NCI-H146 (cell line): ENCODE data around the gene OSBPL9.
A peak's percentile ranks its signal among the peaks of the same experiment; 100 is the strongest.

Source experiments
- DNase-seq: peaks from one replicate; lab custom pipeline; 2025; lab: John Stamatoyannopoulos, UW

Gene OSBPL9

GRCh38 chr1:51741121-51741681 is 124.3 kb downstream of the OSBPL9 start:
- no peak for DNase-seq

- no peak for DNase-seq
Observed at GRCh38 chr1:51744506-51745303, 127.8 kb downstream of the OSBPL9 start.

DNA sequence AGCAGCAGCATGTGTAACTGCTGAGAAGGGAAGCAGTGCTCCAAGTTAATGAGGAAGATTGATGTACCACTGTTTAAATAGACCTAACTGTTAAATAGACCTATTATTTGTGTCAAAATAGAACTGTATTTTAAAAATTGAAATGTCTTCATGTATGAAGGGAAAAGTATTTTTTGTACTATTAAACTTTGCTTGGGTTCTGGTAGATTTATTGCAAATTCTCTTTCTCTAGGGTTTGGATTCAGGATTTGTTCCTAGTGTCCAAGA is 128.3 kb downstream of the OSBPL9 start:
- DNase-seq: no peak

DNA sequence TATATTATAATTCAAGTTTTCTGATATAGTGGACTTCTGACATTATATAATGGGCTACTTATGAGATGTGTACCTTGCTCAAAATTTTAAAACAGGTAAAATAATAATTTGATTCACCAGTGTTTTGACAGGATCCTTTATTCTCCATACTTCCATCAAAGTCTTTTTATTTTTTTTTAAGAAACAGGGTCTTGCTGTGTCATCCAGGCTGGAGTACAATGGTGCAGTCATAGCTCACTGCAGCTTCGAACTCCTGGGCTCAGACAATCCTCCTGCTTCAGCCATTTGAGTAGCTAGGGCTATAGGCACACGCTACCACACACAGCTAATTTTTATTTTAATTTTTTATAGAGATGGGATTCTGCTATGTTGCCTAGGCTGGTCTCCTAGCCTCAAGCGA is 132.3 kb downstream of the OSBPL9 start:
- no peak for DNase-seq

GRCh38 chr1:51750218-51750617 is 133.3 kb downstream of the OSBPL9 start:
- DNase-seq: no peak

GRCh38 chr1:51750729-51751128 is 133.8 kb downstream of the OSBPL9 start:
- no peak for DNase-seq

DNA sequence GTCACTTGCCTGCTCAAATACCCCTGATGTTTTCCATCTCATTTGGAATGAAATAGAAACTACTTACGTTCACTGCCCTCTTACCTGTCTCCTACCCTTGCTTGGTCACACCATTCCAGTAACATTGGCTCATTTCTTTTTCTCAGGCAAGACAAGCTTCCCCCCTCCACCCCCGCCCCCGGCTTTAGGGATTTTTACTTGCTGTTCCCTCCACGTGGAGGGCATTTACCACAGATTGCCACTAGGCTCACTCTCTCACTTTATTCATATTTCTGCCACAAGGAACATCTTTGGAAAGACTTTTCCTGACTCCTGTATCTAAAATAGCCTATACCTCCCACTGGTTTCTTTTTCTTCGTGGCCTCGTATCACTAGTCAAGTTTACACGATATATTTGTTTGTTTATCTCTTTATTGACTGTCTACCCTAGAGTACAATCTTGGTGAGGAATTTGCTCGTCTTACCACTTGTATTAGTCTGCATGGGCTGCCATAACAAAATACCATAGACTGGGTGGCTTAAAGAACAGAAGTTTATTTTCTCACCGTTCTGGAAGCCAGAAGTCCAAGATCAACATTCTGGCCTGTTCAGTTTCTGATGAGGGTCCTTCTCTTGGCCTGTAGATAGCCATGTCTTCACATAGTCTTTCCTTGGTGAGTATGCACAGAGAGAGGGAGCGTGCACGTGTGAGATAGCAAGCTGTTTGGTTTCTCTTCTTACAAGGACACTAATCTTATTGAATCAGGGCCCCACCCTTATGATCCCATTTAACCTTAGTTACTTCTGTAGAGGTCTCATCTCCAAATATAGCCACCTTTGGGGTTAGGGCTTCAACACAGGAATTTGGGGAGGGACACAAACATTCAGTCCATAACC is 135.4 kb downstream of the OSBPL9 start:
- DNase-seq: no peak

DNA sequence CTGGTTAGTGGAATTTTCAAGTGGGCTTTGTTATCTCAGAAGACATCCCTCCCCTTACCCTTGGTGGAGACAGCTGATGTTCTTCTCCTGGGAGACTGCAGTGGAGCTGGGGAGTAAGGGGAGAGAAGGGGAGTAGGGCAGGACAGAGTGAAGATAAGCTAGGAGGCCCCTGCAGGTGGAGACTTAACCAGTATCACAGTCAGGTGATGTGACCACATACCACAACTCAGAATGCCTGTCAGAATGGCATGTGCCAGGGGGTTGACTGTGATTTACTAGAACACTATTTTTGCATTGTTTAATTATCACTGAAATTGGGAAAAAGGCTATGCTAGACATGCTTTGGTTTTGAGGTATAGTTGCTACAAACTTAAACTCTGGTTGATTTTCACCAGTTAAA is 137.1 kb downstream of the OSBPL9 start:
- DNase-seq: no peak

DNA sequence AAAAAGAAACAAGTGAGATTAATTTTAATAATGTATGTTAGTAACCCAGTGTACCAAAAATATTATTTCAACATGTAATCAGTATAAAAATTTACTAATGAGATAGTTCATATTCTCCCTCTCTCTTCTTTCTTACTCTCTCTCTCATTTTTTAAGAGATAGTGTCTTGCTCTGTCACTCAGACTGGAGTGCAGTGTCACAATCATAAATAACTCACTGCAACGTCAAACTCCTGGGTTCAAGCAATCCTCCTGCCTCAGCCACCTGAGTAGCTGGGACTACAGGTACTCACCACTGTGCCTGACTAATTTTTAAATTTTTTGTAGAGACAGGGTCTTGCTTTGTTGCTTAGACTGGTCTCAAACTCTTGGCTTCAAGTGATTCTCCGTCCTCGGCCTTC is 137.8 kb downstream of the OSBPL9 start:
- no peak for DNase-seq

GRCh38 chr1:51755437-51755836 is 138.5 kb downstream of the OSBPL9 start:
- DNase-seq: no peak

- DNase-seq: no peak
Observed at GRCh38 chr1:51756290-51756689, 139.4 kb downstream of the OSBPL9 start.

GRCh38 chr1:51758310-51758709 is 141.4 kb downstream of the OSBPL9 start:
- DNase-seq: no peak

- no peak for DNase-seq
Observed at GRCh38 chr1:51760872-51761271, 144.0 kb downstream of the OSBPL9 start.

DNA sequence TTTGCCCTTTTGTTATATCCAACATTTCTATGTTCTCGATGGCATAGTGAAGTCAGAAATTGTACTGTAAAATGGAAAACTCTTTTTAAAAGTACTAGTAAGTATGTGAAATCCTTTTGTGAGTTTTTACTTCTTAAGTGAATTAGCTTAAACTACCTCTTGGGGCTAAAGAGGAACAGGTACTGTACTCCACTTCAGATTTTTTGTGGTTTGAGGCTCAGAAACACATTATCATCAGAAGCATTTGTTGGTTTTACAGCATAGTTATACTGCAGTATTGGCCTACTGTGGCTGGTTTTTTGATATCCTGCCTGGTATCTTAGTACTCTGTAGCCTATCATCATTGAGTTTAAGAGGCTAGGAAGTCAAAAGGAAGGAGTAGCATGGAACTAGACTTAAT is 144.5 kb downstream of the OSBPL9 start:
- no peak for DNase-seq

- peak; percentile 53 for DNase-seq
Observed at GRCh38 chr1:51768971-51769588, 152.2 kb downstream of the OSBPL9 start.

DNA sequence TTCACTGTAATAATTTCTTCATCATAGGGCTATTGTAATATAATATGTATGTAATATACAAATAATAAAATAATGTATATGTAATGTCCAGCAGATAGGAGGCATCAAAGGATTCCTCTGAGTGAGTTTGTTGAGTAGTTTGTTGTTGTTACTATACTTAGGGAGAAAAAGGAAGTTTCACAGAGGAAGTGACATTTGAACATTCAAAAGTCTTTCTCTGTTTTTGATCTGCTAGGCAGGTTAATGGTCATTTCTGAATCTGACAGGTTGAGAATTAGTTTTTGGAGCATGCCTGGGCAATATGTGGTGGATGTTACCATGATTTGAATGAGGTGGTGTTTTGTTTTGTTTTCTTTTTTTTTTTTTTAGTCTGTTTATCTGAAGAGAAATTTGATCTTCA is 159.5 kb downstream of the OSBPL9 start:
- DNase-seq: no peak

DNA sequence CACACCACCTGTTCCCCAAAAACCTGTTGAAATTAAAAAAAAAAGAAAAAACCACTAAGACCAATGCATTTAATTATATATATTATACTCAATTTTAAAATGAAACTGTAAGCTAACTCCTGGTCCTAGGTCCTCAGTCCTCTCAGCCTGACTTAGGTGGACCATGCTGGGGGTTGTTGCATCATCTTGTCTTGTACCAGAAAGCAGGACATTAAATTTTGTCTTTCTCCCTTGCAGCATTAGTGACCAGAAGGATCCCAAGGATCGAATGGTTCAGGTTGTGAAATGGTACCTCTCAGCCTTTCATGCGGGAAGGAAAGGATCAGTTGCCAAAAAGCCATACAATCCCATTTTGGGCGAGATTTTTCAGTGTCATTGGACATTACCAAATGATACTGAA is 164.0 kb downstream of the OSBPL9 start:
- no peak for DNase-seq

GRCh38 chr1:51784997-51785421 is 168.1 kb downstream of the OSBPL9 start:
- DNase-seq: no peak

GRCh38 chr1:51788938-51789337 is 172.0 kb downstream of the OSBPL9 start:
- no peak for DNase-seq

DNA sequence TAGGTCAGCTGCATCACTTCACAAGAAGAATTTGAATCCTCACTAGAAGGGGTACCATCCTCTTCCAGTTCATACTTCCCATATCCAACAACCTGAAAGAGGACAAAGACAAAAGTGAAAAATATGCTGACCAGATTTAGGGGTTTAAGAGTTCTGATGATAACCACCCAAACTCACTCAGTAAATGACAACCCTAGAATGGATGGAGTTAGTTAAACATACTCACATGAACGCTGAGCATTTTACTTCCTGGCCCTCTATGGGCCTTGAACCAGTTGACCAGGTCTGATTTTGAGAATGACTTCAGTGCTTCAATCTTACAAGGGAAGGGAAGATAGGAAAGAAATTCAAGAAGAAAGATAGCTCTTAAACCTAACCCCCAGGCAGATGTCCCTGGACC is 172.4 kb downstream of the OSBPL9 start:
- DNase-seq: no peak

DNA sequence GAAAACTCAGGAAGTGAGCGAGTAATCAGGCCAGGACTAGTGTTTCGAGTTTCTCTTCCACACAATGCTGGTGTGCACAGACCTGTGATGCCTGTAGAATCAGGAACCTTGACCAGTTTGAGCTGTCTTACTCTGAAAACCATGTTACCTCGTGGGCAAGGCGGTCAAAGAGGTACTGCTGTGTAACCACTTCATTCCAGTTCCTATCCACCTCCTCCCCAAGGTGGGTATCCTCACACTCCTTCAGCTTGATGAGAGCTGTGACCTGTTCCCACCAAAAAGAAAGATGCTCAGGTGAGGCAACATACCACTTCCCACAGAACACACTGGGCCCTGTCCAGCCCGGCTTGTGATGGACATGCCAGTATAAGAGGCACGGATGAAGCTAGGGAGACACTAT is 173.5 kb downstream of the OSBPL9 start:
- DNase-seq: no peak

DNA sequence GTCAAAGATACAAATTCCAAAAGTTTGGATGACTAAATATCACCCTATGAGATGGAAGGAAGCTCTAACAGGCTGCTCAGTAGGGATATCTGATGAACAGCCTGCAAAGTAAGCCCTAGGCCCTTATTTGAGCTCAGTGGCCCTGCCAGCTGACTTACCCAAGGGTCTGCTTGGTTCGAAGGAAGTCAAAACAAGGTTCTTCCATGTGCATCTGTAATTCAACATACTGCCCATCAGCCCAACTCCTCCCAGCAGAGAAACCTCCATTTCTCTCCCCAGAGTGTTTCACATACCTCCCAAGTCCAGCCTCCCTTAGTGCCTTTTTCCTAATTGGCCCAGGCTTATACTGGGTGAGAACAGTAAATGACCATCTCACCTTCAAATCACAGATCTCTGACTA is 175.0 kb downstream of the OSBPL9 start:
- no peak for DNase-seq

DNA sequence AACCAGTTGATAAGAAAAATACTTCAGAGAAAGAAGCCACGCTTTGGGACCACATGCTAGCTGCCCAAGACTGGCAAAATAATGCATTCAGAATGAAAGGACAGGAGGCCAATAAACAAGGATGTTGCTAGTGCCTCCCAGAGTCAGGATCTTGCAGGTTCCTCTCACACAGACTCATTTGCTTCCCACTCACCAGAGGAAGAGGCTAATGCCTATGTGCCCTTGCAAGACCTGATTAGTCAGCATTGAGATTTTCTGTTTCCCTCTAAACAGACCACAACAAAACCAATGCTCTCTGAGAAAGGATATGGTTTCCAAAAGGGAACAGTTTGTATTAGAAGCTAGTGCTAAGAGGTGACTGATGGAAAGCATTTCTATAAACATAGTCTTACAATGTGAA is 176.0 kb downstream of the OSBPL9 start:
- no peak for DNase-seq
